Spleen (tissue), 11 donors: ENCODE data around the gene LSM3. TPM values are rescaled to one million over a fixed set of nuclear protein-coding genes. Genes with fewer than 3 reads are reported as not detected.

ENCODE experiments used
- DNase-seq: peaks from one replicate; pipeline ENCODE4 v3.0.0-alpha.2; 2020
- H3K27ac ChIP-seq, 8 donors: fragments of 200-600 bp; sonication (generic) in 7 of 8; 1 replicate in 4 of 8; 2 replicates in 4 of 8; pipeline versions ENCODE4 v1.5.0 to v1.8.0; 2016 to 2021; ENCODE audit warnings: inconsistent platforms in 4 of 8, mild to moderate bottlenecking in 4 of 8, moderate library complexity in 1 of 8
- H3K27me3 ChIP-seq, 7 donors: fragments of 200-600 bp; sonication (generic) in 6 of 7; replicated peaks in 1 of 7; 1 replicate in 4 of 7; 2 replicates in 3 of 7; pipeline versions ENCODE4 v1.5.0 to v1.8.0; 2016 to 2021; ENCODE audit warnings: inconsistent platforms in 3 of 7, mild to moderate bottlenecking in 1 of 7
- H3K36me3 ChIP-seq, 6 donors: fragments of 200-600 bp; sonication (generic) in 5 of 6; 1 replicate in 4 of 6; 2 replicates in 2 of 6; pipeline versions ENCODE4 v1.5.0 to v1.8.0; 2016 to 2021; ENCODE audit warnings: inconsistent platforms in 2 of 6
- H3K4me1 ChIP-seq, 6 donors: fragments of 200-600 bp; sonication (generic) in 5 of 6; 1 replicate in 3 of 6; 2 replicates in 3 of 6; pipeline versions ENCODE4 v1.5.0 to v1.8.0; 2016 to 2021; ENCODE audit warnings: inconsistent platforms in 3 of 6
- H3K4me3 ChIP-seq, 8 donors: fragments of 200-600 bp; sonication (generic) in 7 of 8; 1 replicate in 4 of 8; 2 replicates in 4 of 8; pipeline versions ENCODE4 v1.5.0 to v1.8.0; 2016 to 2021; ENCODE audit warnings: inconsistent platforms in 4 of 8, mild to moderate bottlenecking in 4 of 8, moderate library complexity in 2 of 8
- H3K9me3 ChIP-seq, 8 donors: fragments of 200-600 bp; sonication (generic) in 7 of 8; 1 replicate in 4 of 8; 2 replicates in 4 of 8; pipeline versions ENCODE4 v1.5.0 to v1.8.0; 2016 to 2021; ENCODE audit warnings: inconsistent platforms in 4 of 8
- POLR2A ChIP-seq, 3 donors: fragments of 450-650 bp; IDR thresholded peaks; one replicate each; pipeline ENCODE4 v1.5.1; 2017; ENCODE audit warnings: antibody characterized with exemption in 3 of 3, mild to moderate bottlenecking in 1 of 3
- POLR2AphosphoS5 ChIP-seq, 3 donors: sonication (generic); formaldehyde crosslinking; IDR thresholded peaks; one replicate each; pipeline ENCODE4 v1.5.1; 2017; ENCODE audit warnings: antibody characterized with exemption in 3 of 3
- WGBS, 5 donors: extraction: QIAGEN DNeasy Blood & Tissue Kit in 3 of 5; methylation state at CpG; one replicate each; pipeline versions ENCODE4 v1.1.5 to v1.1.7; 2013 to 2018; 5-methylcytosine and 5-hydroxymethylcytosine counted together
- intact Hi-C: fragments of 100-400 bp; cut with DNase I; formaldehyde crosslinking; loops from one replicate; pipeline ENCODE4 v1.15.0; 2023; ENCODE audit warnings: low total_unique reads
- polyA plus RNA-seq, 3 donors: library from polyadenylated mRNA; stranded (reverse); fragments of 200-250 nt; gene quantifications; one replicate each; pipeline ENCODE4 v1.2.1, GENCODE V29; 2013
- total RNA-seq, 7 donors: library from RNA; depleted of rRNA in 3 of 7; stranded (reverse); fragments of >200 nt in 3 of 7; fragmentation: NEBNext Ultra II Directional in 4 of 7; extraction: Animal tissue kit (Norgen Biotek cat#: 25700) in 4 of 7; gene quantifications; one replicate each; pipeline versions ENCODE4 v1.1.0 to v1.2.1, GENCODE V29; 2016 to 2021
- TF ChIP-seq, protein P1 (sequence below), 11 experiments: fragments of 200-600 bp in 7 of 11; fragments of 450-650 bp in 4 of 11; sonication (generic) in 4 of 11; IDR thresholded peaks in 8 of 11; conservative IDR thresholded peaks in 3 of 11; 1 replicate in 7 of 11; 2 replicates in 4 of 11; pipeline versions ENCODE4 v1.4.0 to v1.8.0; 2016 to 2021; ENCODE audit warnings: antibody characterized with exemption in 11 of 11, inconsistent platforms in 4 of 11, mild to moderate bottlenecking in 1 of 11
- donor health status: healthy with polysubstance abuse.
- donor health status: DM: no; HTN: no; CAD: no; lungs with moderate emphysema.
- donor health status: DM: no; HTN: no; CAD: no.
- donor health status: Bipolar disorder and iron deficiency.
- donor health status: healthy.
- donor health status: DM: no; HTN: no; CAD: no.
- donor health status: DM: yes; HTN: yes; CAD: no.

The LSM3 gene
- total and polyA plus RNA-seq, 10 donors, result 7.5 to 15.8 (median 9.7) TPM

DNA sequence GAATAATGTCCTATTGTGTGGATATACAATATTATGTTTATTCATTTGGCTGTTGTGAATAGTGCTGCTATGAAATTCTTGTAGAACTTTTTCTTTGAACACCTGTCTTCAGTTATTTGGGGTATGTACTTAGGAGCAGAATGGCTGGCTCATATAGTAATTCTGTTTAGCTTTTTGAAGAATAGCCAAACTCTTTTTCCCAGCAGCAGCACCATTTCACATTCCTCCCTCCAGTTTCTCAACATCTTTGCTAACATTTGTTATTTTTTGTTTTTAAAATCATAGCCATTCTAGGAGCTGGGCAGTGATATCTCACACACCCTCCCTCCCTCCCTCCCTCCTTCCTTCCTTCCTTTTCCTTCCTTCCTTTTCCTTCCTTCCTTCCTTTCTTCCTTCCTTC lies 39.7 kb downstream of the LSM3 start:
- intact Hi-C loops, result no loop called here
- TF ChIP-seq, protein P1, sequence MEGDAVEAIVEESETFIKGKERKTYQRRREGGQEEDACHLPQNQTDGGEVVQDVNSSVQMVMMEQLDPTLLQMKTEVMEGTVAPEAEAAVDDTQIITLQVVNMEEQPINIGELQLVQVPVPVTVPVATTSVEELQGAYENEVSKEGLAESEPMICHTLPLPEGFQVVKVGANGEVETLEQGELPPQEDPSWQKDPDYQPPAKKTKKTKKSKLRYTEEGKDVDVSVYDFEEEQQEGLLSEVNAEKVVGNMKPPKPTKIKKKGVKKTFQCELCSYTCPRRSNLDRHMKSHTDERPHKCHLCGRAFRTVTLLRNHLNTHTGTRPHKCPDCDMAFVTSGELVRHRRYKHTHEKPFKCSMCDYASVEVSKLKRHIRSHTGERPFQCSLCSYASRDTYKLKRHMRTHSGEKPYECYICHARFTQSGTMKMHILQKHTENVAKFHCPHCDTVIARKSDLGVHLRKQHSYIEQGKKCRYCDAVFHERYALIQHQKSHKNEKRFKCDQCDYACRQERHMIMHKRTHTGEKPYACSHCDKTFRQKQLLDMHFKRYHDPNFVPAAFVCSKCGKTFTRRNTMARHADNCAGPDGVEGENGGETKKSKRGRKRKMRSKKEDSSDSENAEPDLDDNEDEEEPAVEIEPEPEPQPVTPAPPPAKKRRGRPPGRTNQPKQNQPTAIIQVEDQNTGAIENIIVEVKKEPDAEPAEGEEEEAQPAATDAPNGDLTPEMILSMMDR (IDR thresholded peaks at IDR 0.05 in 8 of 11, conservative IDR thresholded peaks at IDR 0.05 in 3 of 11), result no peak
- TF ChIP-seq POLR2AphosphoS5 (IDR thresholded peaks at IDR 0.05) (no peak), POLR2A (IDR thresholded peaks at IDR 0.05) (no peak)
- H3K4me3 ChIP-seq, result no peak overlapping the region
- H3K27ac ChIP-seq, result no peak overlapping the region
- H3K27me3 ChIP-seq, result no peaks in the 10 kb centered on the region
- H3K4me1 ChIP-seq, result peaks cover 0 to 5% (median 0%) of the 10 kb centered on the region in 6 donors
- peaks cover 0 to 32% (median 16%) of the 10 kb centered on the region in 8 donors for H3K9me3 ChIP-seq
- H3K36me3 ChIP-seq, result no peaks in the 10 kb centered on the region
- no peak for DNase-seq

DNA sequence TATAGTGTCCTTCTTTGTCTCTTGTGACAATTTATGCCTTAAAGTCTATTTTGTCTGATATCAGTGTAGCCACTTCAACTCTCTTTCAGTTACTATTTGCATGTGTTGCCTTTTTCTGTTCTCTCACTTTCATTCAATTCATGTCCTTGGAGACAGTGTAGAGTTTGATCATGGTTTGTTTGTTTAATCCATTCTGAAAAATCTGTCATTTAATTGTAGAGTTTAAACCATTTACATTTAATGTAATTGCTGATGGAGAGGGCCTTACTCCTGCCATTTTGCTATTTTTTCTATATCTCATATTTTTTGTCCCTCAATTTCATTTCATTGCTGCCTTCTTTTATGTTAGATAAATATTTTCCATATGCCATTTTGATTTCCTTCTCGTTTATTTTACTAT lies 42.3 kb downstream of the LSM3 start:
- 80 to 96% (median 88%) methylated on average over 1 of the region's 1 CpG for WGBS, 5 donors
- intact Hi-C loops, result no loop called here
- Histone ChIP-seq H3K4me3 (no peak overlapping the region), H3K4me1 (peaks cover 0 to 18% (median 12%) of the 10 kb centered on the region in 6 donors), H3K27me3 (no peaks in the 10 kb centered on the region), H3K36me3 (no peaks in the 10 kb centered on the region), H3K9me3 (peaks cover 0 to 32% (median 16%) of the 10 kb centered on the region in 8 donors), H3K27ac (no peak overlapping the region)
- DNase-seq, result no peak
- TF ChIP-seq, protein P1 (IDR thresholded peaks at IDR 0.05 in 8 of 11, conservative IDR thresholded peaks at IDR 0.05 in 3 of 11), result no peak
- no peak for TF ChIP-seq POLR2AphosphoS5 (IDR thresholded peaks at IDR 0.05)
- no peak for TF ChIP-seq POLR2A (IDR thresholded peaks at IDR 0.05)

DNA sequence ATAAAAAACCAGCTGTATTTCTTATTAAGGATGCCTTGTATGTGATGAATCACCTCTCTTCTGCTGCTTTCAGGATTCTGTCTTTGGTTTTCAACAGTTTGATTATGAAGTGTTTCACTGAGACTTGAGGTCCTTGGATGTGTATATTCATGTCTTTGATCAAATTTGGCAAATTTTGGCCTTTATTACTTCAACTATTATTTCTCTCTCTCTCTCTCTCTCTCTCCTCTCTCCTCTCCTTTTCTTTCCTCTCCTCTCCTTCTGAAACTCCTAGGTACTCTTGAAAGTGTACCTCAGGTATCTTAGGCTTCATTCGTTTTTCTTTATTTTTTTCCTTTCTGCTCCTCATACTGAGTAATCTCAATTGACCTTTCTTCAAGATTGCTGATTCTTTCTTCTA lies 43.3 kb downstream of the LSM3 start:
- Histone ChIP-seq H3K4me3 (no peak overlapping the region), H3K9me3 (peaks cover 0 to 32% (median 16%) of the 10 kb centered on the region in 8 donors), H3K27me3 (no peaks in the 10 kb centered on the region), H3K27ac (no peak overlapping the region), H3K4me1 (peaks cover 4 to 27% (median 21%) of the 10 kb centered on the region in 6 donors), H3K36me3 (no peaks in the 10 kb centered on the region)
- TF ChIP-seq POLR2AphosphoS5 (IDR thresholded peaks at IDR 0.05) (no peak), POLR2A (IDR thresholded peaks at IDR 0.05) (no peak)
- TF ChIP-seq, protein P1 (IDR thresholded peaks at IDR 0.05 in 8 of 11, conservative IDR thresholded peaks at IDR 0.05 in 3 of 11), result no peak
- no peak for DNase-seq
- intact Hi-C loops, result no loop called here
- WGBS, 5 donors, result 88 to 100% (median 93%) methylated on average over 1 of the region's 1 CpG

DNA sequence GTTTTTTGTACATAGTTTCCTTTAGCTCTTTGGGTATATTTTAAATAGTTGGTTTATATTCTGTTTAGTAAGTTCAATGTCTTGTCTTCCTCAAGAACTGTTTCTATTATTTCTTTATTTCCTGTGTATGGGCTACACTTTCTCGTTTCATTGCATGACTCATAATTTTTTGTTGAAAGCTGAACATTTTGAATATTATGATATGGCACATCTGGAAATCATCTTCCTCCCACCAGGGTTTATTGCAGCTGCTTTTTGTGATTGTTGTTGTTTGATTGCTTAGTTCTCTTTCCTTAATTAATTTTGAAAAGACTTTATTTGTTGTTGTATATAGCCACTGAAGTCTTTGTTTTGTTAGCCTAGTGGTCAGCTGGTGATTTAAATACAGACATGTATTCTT lies 43.8 kb downstream of the LSM3 start:
- 12 to 23% (median 19%) methylated on average over 1 of the region's 1 CpG for WGBS, 5 donors
- Histone ChIP-seq H3K4me1 (peaks cover 4 to 27% (median 22%) of the 10 kb centered on the region in 6 donors), H3K36me3 (no peaks in the 10 kb centered on the region), H3K27ac (no peak overlapping the region), H3K4me3 (no peak overlapping the region), H3K9me3 (peaks cover 0 to 32% (median 16%) of the 10 kb centered on the region in 8 donors), H3K27me3 (no peaks in the 10 kb centered on the region)
- TF ChIP-seq, protein P1 (IDR thresholded peaks at IDR 0.05 in 8 of 11, conservative IDR thresholded peaks at IDR 0.05 in 3 of 11), result no peak
- TF ChIP-seq POLR2A (IDR thresholded peaks at IDR 0.05) (no peak), POLR2AphosphoS5 (IDR thresholded peaks at IDR 0.05) (no peak)
- intact Hi-C loops, result no loop called here
- DNase-seq, result no peak
